ENCODE results near the gene C1orf53.

DNA sequence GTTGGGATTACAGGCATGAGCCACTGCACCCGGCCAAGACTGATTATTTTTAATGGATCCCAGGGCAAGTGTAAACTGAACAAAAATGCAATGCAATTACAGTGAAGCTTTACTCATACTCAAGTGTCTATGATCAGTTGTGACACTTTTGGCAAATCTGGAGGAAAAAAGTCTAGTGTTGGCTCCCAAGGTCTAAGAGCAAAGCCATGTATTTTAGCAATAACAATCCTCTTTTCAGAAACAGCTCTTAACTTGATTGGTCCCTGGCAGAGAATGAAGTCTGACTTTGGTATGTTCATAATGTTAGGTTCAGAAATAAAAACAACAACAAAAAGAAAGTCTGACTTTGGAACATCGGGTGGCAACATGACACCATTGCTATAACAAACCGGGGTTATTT lies 40.2 kb upstream of the C1orf53 start:
- TF ChIP-seq, protein P1, sequence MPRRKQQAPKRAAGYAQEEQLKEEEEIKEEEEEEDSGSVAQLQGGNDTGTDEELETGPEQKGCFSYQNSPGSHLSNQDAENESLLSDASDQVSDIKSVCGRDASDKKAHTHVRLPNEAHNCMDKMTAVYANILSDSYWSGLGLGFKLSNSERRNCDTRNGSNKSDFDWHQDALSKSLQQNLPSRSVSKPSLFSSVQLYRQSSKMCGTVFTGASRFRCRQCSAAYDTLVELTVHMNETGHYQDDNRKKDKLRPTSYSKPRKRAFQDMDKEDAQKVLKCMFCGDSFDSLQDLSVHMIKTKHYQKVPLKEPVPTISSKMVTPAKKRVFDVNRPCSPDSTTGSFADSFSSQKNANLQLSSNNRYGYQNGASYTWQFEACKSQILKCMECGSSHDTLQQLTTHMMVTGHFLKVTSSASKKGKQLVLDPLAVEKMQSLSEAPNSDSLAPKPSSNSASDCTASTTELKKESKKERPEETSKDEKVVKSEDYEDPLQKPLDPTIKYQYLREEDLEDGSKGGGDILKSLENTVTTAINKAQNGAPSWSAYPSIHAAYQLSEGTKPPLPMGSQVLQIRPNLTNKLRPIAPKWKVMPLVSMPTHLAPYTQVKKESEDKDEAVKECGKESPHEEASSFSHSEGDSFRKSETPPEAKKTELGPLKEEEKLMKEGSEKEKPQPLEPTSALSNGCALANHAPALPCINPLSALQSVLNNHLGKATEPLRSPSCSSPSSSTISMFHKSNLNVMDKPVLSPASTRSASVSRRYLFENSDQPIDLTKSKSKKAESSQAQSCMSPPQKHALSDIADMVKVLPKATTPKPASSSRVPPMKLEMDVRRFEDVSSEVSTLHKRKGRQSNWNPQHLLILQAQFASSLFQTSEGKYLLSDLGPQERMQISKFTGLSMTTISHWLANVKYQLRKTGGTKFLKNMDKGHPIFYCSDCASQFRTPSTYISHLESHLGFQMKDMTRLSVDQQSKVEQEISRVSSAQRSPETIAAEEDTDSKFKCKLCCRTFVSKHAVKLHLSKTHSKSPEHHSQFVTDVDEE (CRISPR knock-in tag; IDR thresholded peaks at IDR 0.05), result no peak
- TF ChIP-seq BACH2 (CRISPR knock-in tag; IDR thresholded peaks at IDR 0.05; ENCODE audit: borderline replicate concordance), result no peak

All from SK-N-SH treated with all-trans-retinoic acid at 6 μM for 48 hours (cell line).